RPMI8226 (cell line): ENCODE measurements around the gene COPG2.
A peak's percentile ranks its signal among the peaks of the same experiment; 100 is the strongest.
"Not testable (repeated sequence)": the region's sequence is repeated elsewhere in the genome, so short reads cannot be mapped to it uniquely, and the experiment has no call there.

Experiments
- DNase-seq: peaks from one replicate; pipeline ENCODE4 v3.0.0-alpha.2; 2015

Gene COPG2

GRCh38 chr7:130668258-130669084 lies at the start of gene COPG2:
Gene COPG2 (minus strand): TSS chr7:130668748. CDS start chr7:130668668, 80 bp downstream.
- peak; percentile 93 for DNase-seq

GRCh38 chr7:130712416-130712815 lies 43.9 kb upstream of the COPG2 start:
- no peak for DNase-seq

GRCh38 chr7:130708766-130709165 lies 40.2 kb upstream of the COPG2 start:
- no peak for DNase-seq

- DNase-seq = no peak
Observed at GRCh38 chr7:130708001-130708400, 39.5 kb upstream of the COPG2 start.

- DNase-seq = no peak
Observed at GRCh38 chr7:130703851-130704250, 35.3 kb upstream of the COPG2 start.

GRCh38 chr7:130701650-130702049 lies 33.1 kb upstream of the COPG2 start:
- DNase-seq = no peak

GRCh38 chr7:130700760-130701159 lies 32.2 kb upstream of the COPG2 start:
- DNase-seq = no peak

- DNase-seq = no peak
Observed at GRCh38 chr7:130699686-130700085, 31.1 kb upstream of the COPG2 start.

GRCh38 chr7:130697820-130698219 lies 29.3 kb upstream of the COPG2 start:
- no peak for DNase-seq

GRCh38 chr7:130695840-130696239 lies 27.3 kb upstream of the COPG2 start:
- DNase-seq = peak; percentile 27

- not testable (repeated sequence) for DNase-seq
Observed at GRCh38 chr7:130692396-130692795, 23.8 kb upstream of the COPG2 start.

GRCh38 chr7:130689683-130690082 lies 21.1 kb upstream of the COPG2 start:
- DNase-seq = no peak

GRCh38 chr7:130683026-130683425 lies 14.5 kb upstream of the COPG2 start:
- no peak for DNase-seq

GRCh38 chr7:130674456-130674855 lies 5.9 kb upstream of the COPG2 start:
- no peak for DNase-seq

GRCh38 chr7:130673066-130673465 lies 4.5 kb upstream of the COPG2 start:
- no peak for DNase-seq

GRCh38 chr7:130672146-130672545 lies 3.6 kb upstream of the COPG2 start:
- no peak for DNase-seq

- no peak for DNase-seq
Observed at GRCh38 chr7:130669085-130669700, 645 bp upstream of the COPG2 start.

GRCh38 chr7:130667593-130668257 lies 823 bp downstream of the COPG2 start:
- DNase-seq = peak; percentile 24

GRCh38 chr7:130662426-130662825 lies 6.1 kb downstream of the COPG2 start:
- DNase-seq = no peak

GRCh38 chr7:130655286-130655685 lies 13.3 kb downstream of the COPG2 start:
- no peak for DNase-seq

- no peak for DNase-seq
Observed at GRCh38 chr7:130654850-130655249, 13.7 kb downstream of the COPG2 start.

GRCh38 chr7:130650611-130651120 lies 17.9 kb downstream of the COPG2 start:
- no peak for DNase-seq

GRCh38 chr7:130649004-130649790 lies 19.4 kb downstream of the COPG2 start:
- no peak for DNase-seq
